GM10266 (cell line): ENCODE measurements around the gene MARF1.
"Not testable (repeated sequence)": the region's sequence is repeated elsewhere in the genome, so short reads cannot be mapped to it uniquely, and the experiment has no call there.

Experiments
- DNase-seq: peaks from one replicate; pipeline ENCODE4 v3.0.0; 2012; ENCODE audit errors: extremely low spot score
- TF ChIP-seq, protein P1 (sequence below): IDR thresholded peaks from 2 replicates; pipeline ENCODE4 v1.5.1; 2012; ENCODE audit warnings: mild to moderate bottlenecking, low read depth; ENCODE audit not compliant: control insufficient read depth, insufficient read depth; ENCODE audit errors: missing control alignments

MARF1 gene

DNA sequence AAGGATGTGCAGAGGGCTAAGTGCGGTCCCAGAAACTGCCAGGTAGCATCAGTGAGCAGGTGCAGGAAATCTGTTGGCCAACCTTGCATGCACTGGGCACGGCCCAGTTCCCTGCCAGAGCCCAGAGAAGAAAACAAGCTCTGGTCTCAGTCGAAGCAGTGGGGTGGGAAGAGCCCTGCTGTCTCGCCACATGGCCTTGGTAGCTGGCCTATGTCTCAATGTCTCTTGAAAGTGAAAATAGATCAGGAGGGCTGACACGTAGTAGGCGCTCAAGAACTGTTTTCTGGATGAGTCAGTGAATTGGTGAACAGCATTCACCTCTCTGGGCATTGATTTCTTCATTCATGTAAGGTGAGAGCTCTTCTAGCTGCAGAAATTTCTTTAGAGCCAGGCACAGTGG lies 90.4 kb downstream of the MARF1 start:
- TF ChIP-seq, protein P1, sequence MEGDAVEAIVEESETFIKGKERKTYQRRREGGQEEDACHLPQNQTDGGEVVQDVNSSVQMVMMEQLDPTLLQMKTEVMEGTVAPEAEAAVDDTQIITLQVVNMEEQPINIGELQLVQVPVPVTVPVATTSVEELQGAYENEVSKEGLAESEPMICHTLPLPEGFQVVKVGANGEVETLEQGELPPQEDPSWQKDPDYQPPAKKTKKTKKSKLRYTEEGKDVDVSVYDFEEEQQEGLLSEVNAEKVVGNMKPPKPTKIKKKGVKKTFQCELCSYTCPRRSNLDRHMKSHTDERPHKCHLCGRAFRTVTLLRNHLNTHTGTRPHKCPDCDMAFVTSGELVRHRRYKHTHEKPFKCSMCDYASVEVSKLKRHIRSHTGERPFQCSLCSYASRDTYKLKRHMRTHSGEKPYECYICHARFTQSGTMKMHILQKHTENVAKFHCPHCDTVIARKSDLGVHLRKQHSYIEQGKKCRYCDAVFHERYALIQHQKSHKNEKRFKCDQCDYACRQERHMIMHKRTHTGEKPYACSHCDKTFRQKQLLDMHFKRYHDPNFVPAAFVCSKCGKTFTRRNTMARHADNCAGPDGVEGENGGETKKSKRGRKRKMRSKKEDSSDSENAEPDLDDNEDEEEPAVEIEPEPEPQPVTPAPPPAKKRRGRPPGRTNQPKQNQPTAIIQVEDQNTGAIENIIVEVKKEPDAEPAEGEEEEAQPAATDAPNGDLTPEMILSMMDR, result no peak
- DNase-seq, result no peak

DNA sequence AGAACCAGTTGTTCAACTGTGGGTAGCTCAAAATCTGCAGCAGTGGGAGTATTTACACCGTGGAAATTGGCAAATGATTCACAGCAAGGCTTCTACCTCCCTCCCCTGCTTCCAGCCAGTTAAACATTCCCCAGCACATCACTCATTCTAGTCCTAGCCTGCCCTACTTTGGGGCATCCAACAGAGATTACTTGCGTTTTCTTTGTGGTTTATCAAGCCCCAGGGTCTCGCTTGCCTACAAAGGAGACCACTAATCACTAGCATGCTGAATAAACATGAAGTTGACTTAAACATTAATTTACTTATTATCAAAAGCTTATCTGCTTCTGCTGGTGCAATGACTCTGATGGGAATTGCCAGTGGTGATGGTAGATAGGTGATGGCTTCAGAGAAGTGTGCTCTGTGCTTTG lies 94.5 kb downstream of the MARF1 start:
- no peak for DNase-seq
- TF ChIP-seq, protein P1, result no peak

DNA sequence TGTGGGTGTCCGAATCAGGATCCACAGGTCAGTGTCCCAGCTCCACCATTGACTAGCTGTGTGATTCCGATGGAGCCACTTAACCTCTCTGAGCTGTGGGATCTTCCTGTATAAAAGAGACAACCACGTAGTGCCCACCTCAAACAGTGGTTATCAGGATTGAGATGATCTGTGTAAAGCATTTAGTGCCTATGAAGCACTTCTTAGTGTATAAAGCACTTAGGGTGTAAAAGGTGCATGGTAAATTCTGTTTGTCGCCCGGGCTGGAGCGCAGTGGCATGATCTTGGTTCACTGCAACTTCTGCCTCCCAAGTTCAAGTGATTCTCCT lies 95.2 kb downstream of the MARF1 start:
- DNase-seq, result no peak
- TF ChIP-seq, protein P1, result no peak

DNA sequence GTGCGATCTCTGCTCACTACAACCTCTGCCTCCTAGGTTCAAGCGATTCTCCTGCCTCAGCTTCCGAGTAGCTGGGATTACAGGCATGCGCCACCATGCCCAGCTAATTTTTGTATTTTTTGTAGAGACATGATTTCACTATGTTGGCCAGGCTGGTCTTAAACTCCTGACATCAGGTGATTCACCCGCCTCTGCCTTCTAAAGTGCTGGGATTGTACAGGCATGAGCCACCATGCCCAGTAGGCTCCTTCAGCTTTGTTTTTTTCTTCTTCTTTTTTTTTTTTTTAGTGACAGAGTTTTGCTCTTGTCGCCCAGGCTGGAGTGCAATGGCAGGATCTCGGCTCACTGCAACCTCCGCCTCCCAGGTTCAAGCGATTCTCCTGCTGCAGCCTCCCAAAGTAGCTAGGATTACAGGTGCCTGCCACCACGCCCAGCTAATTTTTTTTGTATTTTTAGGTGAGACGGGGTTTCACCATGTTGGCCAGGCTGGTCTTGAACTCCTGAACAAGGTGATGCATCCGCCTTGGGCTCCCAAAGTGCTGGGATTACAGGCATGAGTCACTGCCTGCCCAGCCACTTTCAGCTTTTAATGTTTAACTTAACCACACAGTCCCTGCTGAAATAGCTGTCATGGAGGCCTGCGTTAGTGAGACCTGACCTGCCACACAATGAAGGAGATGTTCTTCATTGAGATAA lies 95.7 kb downstream of the MARF1 start:
- not testable (repeated sequence) for DNase-seq

DNA sequence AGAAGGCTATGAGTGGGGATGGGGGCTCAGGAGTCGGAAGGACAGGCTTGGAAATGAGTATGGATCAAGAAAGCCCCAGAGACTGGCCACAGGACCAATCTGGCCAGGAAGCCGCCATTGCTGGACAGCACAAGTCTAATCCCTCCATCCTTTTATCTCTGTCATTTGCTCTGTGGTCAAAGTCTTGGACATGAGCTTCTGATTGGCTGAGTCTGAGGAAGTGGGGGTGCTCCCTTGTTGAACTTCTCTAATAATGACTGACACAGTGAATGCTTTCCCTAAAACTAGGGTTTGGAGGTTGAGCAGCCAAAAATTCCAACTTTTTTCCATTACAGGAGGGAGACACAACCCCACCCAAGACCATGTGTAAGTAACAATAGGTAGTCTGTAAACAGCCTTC lies 97.4 kb downstream of the MARF1 start:
- DNase-seq, result no peak
- TF ChIP-seq, protein P1, result no peak

DNA sequence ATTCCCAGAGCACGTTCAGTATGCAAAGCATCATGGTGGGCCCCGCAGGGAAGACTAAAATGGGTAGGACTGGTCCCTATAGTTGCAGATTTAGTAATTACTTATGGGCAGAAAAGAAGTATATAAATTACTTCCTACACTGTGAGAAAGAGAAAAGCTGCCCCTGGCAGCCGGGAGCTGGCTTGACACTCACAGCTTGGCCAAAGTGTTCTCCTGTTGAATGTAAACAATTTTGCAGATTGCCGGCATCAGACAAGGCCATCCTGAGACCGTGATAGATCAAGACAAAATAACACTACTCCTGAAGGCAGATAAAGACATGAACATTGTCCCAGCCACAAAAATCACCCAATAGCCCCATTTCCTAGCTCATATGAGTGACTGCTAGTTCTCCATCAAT lies 98.5 kb downstream of the MARF1 start:
- DNase-seq, result no peak
- TF ChIP-seq, protein P1, result no peak
